T-cell (primary cell): ENCODE data around the gene NTM. TPM values are rescaled to one million over a fixed set of nuclear protein-coding genes. Genes with fewer than 3 reads are reported as not detected.

ENCODE experiments used
- ATAC-seq, 4 experiments: fragments of 200-7000 bp in 3 of 4; fragments of 150-1000 bp in 1 of 4; cut with Tn5 transposase; replicated peaks in 1 of 4; 1 replicate in 3 of 4; 2 replicates in 1 of 4; pipeline ENCODE4 v1.10.0; 2021; ENCODE audit warnings: moderate library complexity in 3 of 4, mild to moderate bottlenecking in 2 of 4, moderate number of reproducible peaks in 1 of 4
- CTCF ChIA-PET, 2 donors: fragments of 300-600 bp; sonication (Branson Sonifier 250); formaldehyde crosslinking; loops; one replicate each; lab custom pipeline; 2022; ENCODE audit warnings: antibody characterized with exemption in 2 of 2; lab: Charles Lee
- POLR2A ChIA-PET, 2 donors: fragments of 300-600 bp; sonication (Branson Sonifier 250); formaldehyde crosslinking; loops; one replicate each; lab custom pipeline; 2022; ENCODE audit warnings: antibody characterized with exemption in 2 of 2; lab: Charles Lee
- DNase-seq, 35 experiments: peaks; one replicate each; pipeline versions ENCODE4 v3.0.0 to v3.0.0-alpha.2; 2013 to 2023
- H3K27ac ChIP-seq: one replicate; pipeline ENCODE4 v1.5.1; 2013; ENCODE audit warnings: low read length
- H3K27me3 ChIP-seq, 2 experiments: replicated peaks in 1 of 2; 1 replicate in 1 of 2; 2 replicates in 1 of 2; pipeline versions ENCODE4 v1.6.1 to v1.7.0; 2013; ENCODE audit warnings: low read length in 1 of 2, mixed read lengths in 1 of 2; ENCODE audit not compliant: control insufficient read depth in 2 of 2, insufficient read depth in 2 of 2; ENCODE audit errors: extremely low read depth in 1 of 2
- H3K36me3 ChIP-seq, 2 donors: 1 replicate in 1 of 2; 2 replicates in 1 of 2; pipeline versions ENCODE4 v1.6.1 to v1.7.0; 2013; ENCODE audit warnings: low read length in 1 of 2; ENCODE audit not compliant: control insufficient read depth in 2 of 2, insufficient read depth in 1 of 2; ENCODE audit errors: extremely low read depth in 1 of 2
- H3K4me1 ChIP-seq, 2 experiments: 1 replicate in 1 of 2; 2 replicates in 1 of 2; pipeline versions ENCODE4 v1.6.1 to v1.7.0; 2013; ENCODE audit warnings: low read length in 2 of 2, mixed read lengths in 1 of 2; ENCODE audit not compliant: insufficient read depth in 2 of 2, control insufficient read depth in 1 of 2; ENCODE audit errors: extremely low read depth in 1 of 2
- H3K4me3 ChIP-seq, 2 donors: 1 replicate in 1 of 2; 2 replicates in 1 of 2; pipeline versions ENCODE4 v1.5.1 to v1.7.0; 2013; ENCODE audit warnings: mild to moderate bottlenecking in 2 of 2, low read length in 1 of 2, moderate library complexity in 1 of 2; ENCODE audit not compliant: control insufficient read depth in 1 of 2; ENCODE audit errors: extremely low read depth in 1 of 2
- H3K9me3 ChIP-seq: 2 replicates; pipeline ENCODE4 v1.7.0; 2013
- H3K27ac Mint-ChIP-seq, 2 donors: one replicate each; pipeline ENCODE4 v1.8.0; 2020 to 2021; ENCODE audit warnings: mild to moderate bottlenecking in 2 of 2, mixed read lengths in 2 of 2
- H3K27me3 Mint-ChIP-seq, 2 donors: one replicate each; pipeline ENCODE4 v1.8.0; 2021 to 2022; ENCODE audit warnings: mixed read lengths in 2 of 2
- H3K36me3 Mint-ChIP-seq: one replicate; pipeline ENCODE4 v1.8.0; 2021; ENCODE audit warnings: mixed read lengths
- H3K4me1 Mint-ChIP-seq, 3 donors: one replicate each; pipeline ENCODE4 v1.8.0; 2020 to 2022; ENCODE audit warnings: mixed read lengths in 3 of 3, mild to moderate bottlenecking in 1 of 3
- H3K4me3 Mint-ChIP-seq, 3 donors: one replicate each; pipeline ENCODE4 v1.8.0; 2020 to 2022; ENCODE audit warnings: mild to moderate bottlenecking in 3 of 3, mixed read lengths in 3 of 3, moderate library complexity in 3 of 3
- H3K9me3 Mint-ChIP-seq, 3 donors: one replicate each; pipeline ENCODE4 v1.8.0; 2020 to 2022; ENCODE audit warnings: mixed read lengths in 3 of 3
- WGBS: methylation state at CpG from one replicate; pipeline ENCODE4 v1.1.5; 2013; ENCODE audit warnings: missing lambda C conversion rate; ENCODE audit not compliant: insufficient coverage; 5-methylcytosine and 5-hydroxymethylcytosine counted together
- total RNA-seq, 35 experiments: library from RNA in 6 of 35; stranded (reverse) in 6 of 35; fragments of 120-200 nt in 1 of 35; gene quantifications; one replicate each; pipeline versions ENCODE4 v1.2.1 to v1.2.4 and lab custom pipeline; 2013 to 2026

NTM gene
- total RNA-seq, 5 donors from 2014 or later (not counting 1 experiment from before 2014, with no cell fraction given): not detected

GRCh38 chr11:131809203-131809918 lies 438.9 kb downstream of the NTM start:
- ChIA-PET CTCF (no interaction called here), POLR2A (no interaction called here)
- H3K4me1 ChIP-seq: no peaks in the 10 kb centered on the region
- H3K36me3 ChIP-seq: no peaks in the 10 kb centered on the region
- peaks cover 0 to 3% (median 0%) of the 10 kb centered on the region in 3 donors for H3K9me3 Mint-ChIP-seq
- H3K4me3 Mint-ChIP-seq: no peak overlapping the region
- no peaks in the 10 kb centered on the region for H3K4me1 Mint-ChIP-seq
- ATAC-seq (no peak), DNase-seq (no peak)
- no peak overlapping the region for H3K4me3 ChIP-seq
- WGBS: 91% methylated on average over 4 of the region's 11 CpGs
- H3K27ac ChIP-seq: no peak overlapping the region
- H3K9me3 ChIP-seq: no peaks in the 10 kb centered on the region
- H3K27ac Mint-ChIP-seq: no peak overlapping the region
- H3K27me3 Mint-ChIP-seq: no peaks in the 10 kb centered on the region
- no peaks in the 10 kb centered on the region for H3K36me3 Mint-ChIP-seq
- H3K27me3 ChIP-seq: peaks cover 0 to 2% of the 10 kb centered on the region in 2 experiments

DNA sequence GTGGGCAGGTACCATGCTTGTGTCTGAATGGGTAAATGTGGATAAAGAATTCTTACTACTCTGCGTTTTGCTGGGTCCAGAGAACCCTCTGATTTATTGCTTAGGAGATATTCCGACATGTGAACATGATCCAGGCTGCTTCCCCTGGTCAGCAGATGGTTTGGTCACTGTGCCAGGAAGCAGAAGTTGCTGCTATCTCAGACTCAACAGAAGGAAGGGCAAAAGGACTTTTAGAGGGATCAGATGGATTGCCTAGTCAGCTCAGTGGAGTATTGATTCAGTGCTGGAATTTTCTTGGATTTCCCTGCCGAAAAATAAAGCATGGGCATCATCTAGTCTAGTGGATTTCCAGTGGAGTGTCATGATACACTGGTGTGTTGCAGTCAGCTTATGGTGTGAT lies 440.1 kb downstream of the NTM start:
- CTCF ChIA-PET: no interaction called here
- Histone ChIP-seq H3K27me3 (peaks cover 0 to 2% of the 10 kb centered on the region in 2 experiments), H3K9me3 (no peaks in the 10 kb centered on the region), H3K4me3 (no peak overlapping the region), H3K36me3 (no peaks in the 10 kb centered on the region), H3K27ac (no peak overlapping the region), H3K4me1 (no peaks in the 10 kb centered on the region)
- no peak for DNase-seq
- no peaks in the 10 kb centered on the region for H3K36me3 Mint-ChIP-seq
- peaks cover 0 to 4% (median 0%) of the 10 kb centered on the region in 3 donors for H3K9me3 Mint-ChIP-seq
- POLR2A ChIA-PET: no interaction called here
- no peak overlapping the region for H3K4me3 Mint-ChIP-seq
- no peaks in the 10 kb centered on the region for H3K4me1 Mint-ChIP-seq
- 52% methylated on average over 3 of the region's 3 CpGs for WGBS
- no peak overlapping the region for H3K27ac Mint-ChIP-seq
- no peak for ATAC-seq
- H3K27me3 Mint-ChIP-seq: no peaks in the 10 kb centered on the region

DNA sequence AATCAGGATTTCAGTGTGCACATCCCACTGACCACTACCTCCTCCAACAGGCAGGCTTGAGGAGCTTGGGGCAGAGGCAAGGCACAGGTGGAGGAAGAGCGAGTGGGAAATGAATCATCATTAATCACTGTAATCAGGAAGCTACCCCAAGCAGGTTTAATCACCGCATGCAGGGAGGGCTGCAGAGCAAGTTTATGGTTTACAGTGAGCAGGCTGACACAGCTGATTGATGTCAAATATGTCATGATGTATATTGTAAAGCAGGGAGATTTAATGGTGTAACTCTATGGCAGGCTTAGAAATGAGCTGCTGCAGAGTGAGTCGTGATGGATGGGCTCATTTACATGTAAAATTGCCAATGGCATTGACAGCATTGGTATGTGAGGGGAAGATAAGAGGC lies 441.0 kb downstream of the NTM start:
- DNase-seq: no peak
- 51% methylated on average over 2 of the region's 3 CpGs for WGBS
- Mint-ChIP-seq H3K27ac (no peak overlapping the region), H3K4me1 (no peaks in the 10 kb centered on the region), H3K36me3 (no peaks in the 10 kb centered on the region), H3K27me3 (no peaks in the 10 kb centered on the region), H3K9me3 (peaks cover 0 to 4% (median 0%) of the 10 kb centered on the region in 3 donors), H3K4me3 (no peak overlapping the region)
- Histone ChIP-seq H3K9me3 (no peaks in the 10 kb centered on the region), H3K4me1 (no peaks in the 10 kb centered on the region), H3K4me3 (no peak overlapping the region), H3K27ac (no peak overlapping the region), H3K27me3 (peaks cover 0 to 2% of the 10 kb centered on the region in 2 experiments), H3K36me3 (no peaks in the 10 kb centered on the region)
- POLR2A ChIA-PET: no interaction called here
- CTCF ChIA-PET: no interaction called here
- no peak for ATAC-seq

GRCh38 chr11:131814108-131814507 lies 443.7 kb downstream of the NTM start:
- no peaks in the 10 kb centered on the region for H3K9me3 ChIP-seq
- ATAC-seq: no peak
- ChIA-PET POLR2A (no interaction called here), CTCF (no interaction called here)
- no peak overlapping the region for H3K27ac ChIP-seq
- H3K27me3 ChIP-seq: peaks cover 0 to 2% of the 10 kb centered on the region in 2 experiments
- H3K27ac Mint-ChIP-seq: no peak overlapping the region
- H3K4me1 ChIP-seq: no peaks in the 10 kb centered on the region
- no peaks in the 10 kb centered on the region for H3K4me1 Mint-ChIP-seq
- H3K36me3 ChIP-seq: no peaks in the 10 kb centered on the region
- H3K4me3 Mint-ChIP-seq: no peak overlapping the region
- 30% methylated on average over 3 of the region's 4 CpGs for WGBS
- no peaks in the 10 kb centered on the region for H3K27me3 Mint-ChIP-seq
- DNase-seq: no peak
- no peaks in the 10 kb centered on the region for H3K36me3 Mint-ChIP-seq
- H3K9me3 Mint-ChIP-seq: peaks cover 0 to 10% (median 0%) of the 10 kb centered on the region in 3 donors
- no peak overlapping the region for H3K4me3 ChIP-seq

- ChIA-PET POLR2A (no interaction called here), CTCF (no interaction called here)
- H3K27me3 ChIP-seq: no peaks in the 10 kb centered on the region
- peaks cover 0 to 10% (median 0%) of the 10 kb centered on the region in 3 donors for H3K9me3 Mint-ChIP-seq
- ATAC-seq (no peak), DNase-seq (no peak)
- H3K4me1 Mint-ChIP-seq: no peaks in the 10 kb centered on the region
- H3K36me3 ChIP-seq: no peaks in the 10 kb centered on the region
- H3K27ac Mint-ChIP-seq: no peak overlapping the region
- no peaks in the 10 kb centered on the region for H3K36me3 Mint-ChIP-seq
- no peaks in the 10 kb centered on the region for H3K9me3 ChIP-seq
- no peak overlapping the region for H3K27ac ChIP-seq
- no peaks in the 10 kb centered on the region for H3K4me1 ChIP-seq
- 57% methylated on average over 5 of the region's 11 CpGs for WGBS
- H3K27me3 Mint-ChIP-seq: no peaks in the 10 kb centered on the region
- no peak overlapping the region for H3K4me3 Mint-ChIP-seq
- H3K4me3 ChIP-seq: no peak overlapping the region
Measured at GRCh38 chr11:131815590-131815989, 445.2 kb downstream of the NTM start.

- Histone ChIP-seq H3K4me3 (no peak overlapping the region), H3K9me3 (no peaks in the 10 kb centered on the region), H3K36me3 (no peaks in the 10 kb centered on the region), H3K27ac (no peak overlapping the region), H3K4me1 (no peaks in the 10 kb centered on the region), H3K27me3 (no peaks in the 10 kb centered on the region)
- H3K4me1 Mint-ChIP-seq: no peaks in the 10 kb centered on the region
- H3K9me3 Mint-ChIP-seq: peaks cover 0 to 10% (median 0%) of the 10 kb centered on the region in 3 donors
- no peak for DNase-seq
- ChIA-PET CTCF (no interaction called here), POLR2A (no interaction called here)
- 60% methylated on average over 2 of the region's 5 CpGs for WGBS
- no peak overlapping the region for H3K4me3 Mint-ChIP-seq
- no peak for ATAC-seq
- H3K36me3 Mint-ChIP-seq: no peaks in the 10 kb centered on the region
- no peak overlapping the region for H3K27ac Mint-ChIP-seq
- H3K27me3 Mint-ChIP-seq: no peaks in the 10 kb centered on the region
Measured at GRCh38 chr11:131816051-131816450, 445.6 kb downstream of the NTM start.
